ENCODE data around the gene GPATCH2.
"Not testable (repeated sequence)": the region's sequence is repeated elsewhere in the genome, so short reads cannot be mapped to it uniquely, and the experiment has no call there.

GPATCH2 gene

GRCh38 chr1:217392441-217392840 lies 238.4 kb downstream of the GPATCH2 start:
- DNase-seq (ENCODE audit: low read depth): no peak
- H3K4me3 ChIP-seq (replicated peaks; ENCODE audit: low read depth, low read length): no peak overlapping the region
- no peak for TF ChIP-seq CTCF (IDR thresholded peaks at IDR 0.05; ENCODE audit: low read length, missing control alignments)

- TF ChIP-seq CTCF (IDR thresholded peaks at IDR 0.05; ENCODE audit: low read length, missing control alignments): no peak
- no peak overlapping the region for H3K4me3 ChIP-seq (replicated peaks; ENCODE audit: low read depth, low read length)
- no peak for DNase-seq (ENCODE audit: low read depth)
Measured at GRCh38 chr1:217389895-217390294, 241.0 kb downstream of the GPATCH2 start.

- TF ChIP-seq CTCF (IDR thresholded peaks at IDR 0.05; ENCODE audit: low read length, missing control alignments): no peak
- no peak for DNase-seq (ENCODE audit: low read depth)
- no peak overlapping the region for H3K4me3 ChIP-seq (replicated peaks; ENCODE audit: low read depth, low read length)
Measured at GRCh38 chr1:217388522-217389065, 242.3 kb downstream of the GPATCH2 start.

GRCh38 chr1:217381773-217382172 lies 249.1 kb downstream of the GPATCH2 start:
- H3K4me3 ChIP-seq (replicated peaks; ENCODE audit: low read depth, low read length); DNase-seq (ENCODE audit: low read depth): not testable (repeated sequence)

- DNase-seq (ENCODE audit: low read depth); H3K4me3 ChIP-seq (replicated peaks; ENCODE audit: low read depth, low read length): not testable (repeated sequence)
Measured at GRCh38 chr1:217379804-217380203, 251.1 kb downstream of the GPATCH2 start.

- no peak for DNase-seq (ENCODE audit: low read depth)
- no peak for TF ChIP-seq CTCF (IDR thresholded peaks at IDR 0.05; ENCODE audit: low read length, missing control alignments)
- H3K4me3 ChIP-seq (replicated peaks; ENCODE audit: low read depth, low read length): no peak overlapping the region
Measured at GRCh38 chr1:217379336-217379735, 251.6 kb downstream of the GPATCH2 start.
